Measurements from ENCODE around the gene TTLL11. TPM values are rescaled to one million over a fixed set of nuclear protein-coding genes. Genes with fewer than 3 reads are reported as not detected.

The TTLL11 gene
- total RNA-seq, 1 experiment from 2014 or later = 7.0 TPM

DNA sequence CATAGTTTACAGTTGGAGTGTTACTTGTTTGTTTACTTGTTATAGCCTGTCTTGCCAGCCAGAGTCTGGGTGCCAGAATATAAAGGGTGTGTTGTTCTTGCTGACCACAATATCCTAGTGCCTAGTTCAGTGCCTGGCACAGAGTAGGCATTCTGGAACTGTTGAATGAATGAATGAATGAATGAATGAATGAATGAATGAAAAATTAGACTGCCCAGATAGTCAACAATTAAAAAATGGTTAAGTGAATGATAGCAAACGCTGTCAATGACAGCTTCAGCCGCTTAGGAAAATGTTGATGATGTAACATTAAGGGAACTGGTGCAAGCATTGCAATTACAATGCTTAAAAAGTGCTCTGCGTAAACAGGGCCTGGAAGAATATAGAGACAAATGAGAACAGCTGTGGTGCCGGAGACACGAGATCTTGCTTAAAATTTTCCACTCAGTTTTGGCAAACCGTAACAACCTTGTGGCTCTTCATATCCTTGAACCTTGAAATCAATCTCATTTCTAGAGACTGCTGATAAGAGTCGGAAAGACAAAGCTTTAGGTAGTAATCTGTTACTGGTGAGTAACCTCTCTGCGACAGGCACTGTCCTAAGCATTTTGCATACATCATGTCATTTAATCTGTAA lies 4.7 kb upstream of the TTLL11 start:
- Histone ChIP-seq H3K36me3 (ENCODE audit: low read depth, low read length) (no peaks in the 10 kb centered on the region), H3K9me3 (ENCODE audit: low read length) (no peaks in the 10 kb centered on the region), H3K27me3 (ENCODE audit: low read length) (peaks cover 12% of the 10 kb centered on the region; the same call in 1 of the 2 replicates), H3K4me2 (ENCODE audit: low read length) (no peak overlapping the region), H3K9ac (ENCODE audit: low read length) (no peak overlapping the region), H3K4me1 (ENCODE audit: insufficient read depth, low read length) (0 out of 2 replicates have a peak, but pooled peaks cover 3% of the 10 kb centered on the region), H3K4me3 (ENCODE audit: low read length) (no peak overlapping the region), H4K20me1 (ENCODE audit: low read length) (no peaks in the 10 kb centered on the region), H3F3A (ENCODE audit: low read length, unreplicated experiment) (no peaks in the 10 kb centered on the region), H3K79me2 (ENCODE audit: low read length) (no peaks in the 10 kb centered on the region), H2AFZ (ENCODE audit: low read length) (no peak overlapping the region), H3K9me2 (replicated peaks; ENCODE audit: low read length) (no peaks in the 10 kb centered on the region), H3K27ac (ENCODE audit: low read length) (no peak overlapping the region)
- no peak for TF ChIP-seq EZH2 (IDR thresholded peaks at IDR 0.05; ENCODE audit: low read length, unreplicated experiment)
- intact Hi-C loops (cut with micrococcal nuclease) = loop anchor here (2.0 to 5.0 kb wide), 2 partner anchors 355 to 713 kb away; no protein-coding TSS in a partner anchor
- ChIA-PET CTCF (interaction anchor here (0.6 to 3.1 kb wide), 3 partner anchors 27 to 252 kb away, joined by 3 to 33 read pairs (median 3); no protein-coding TSS in a partner anchor), POLR2A (ENCODE audit: unreplicated experiment) (no interaction called here)
- ATAC-seq = no peak
- BruUV-seq (replicated peaks) = no TSS peak
- DNase-seq = no peak

DNA sequence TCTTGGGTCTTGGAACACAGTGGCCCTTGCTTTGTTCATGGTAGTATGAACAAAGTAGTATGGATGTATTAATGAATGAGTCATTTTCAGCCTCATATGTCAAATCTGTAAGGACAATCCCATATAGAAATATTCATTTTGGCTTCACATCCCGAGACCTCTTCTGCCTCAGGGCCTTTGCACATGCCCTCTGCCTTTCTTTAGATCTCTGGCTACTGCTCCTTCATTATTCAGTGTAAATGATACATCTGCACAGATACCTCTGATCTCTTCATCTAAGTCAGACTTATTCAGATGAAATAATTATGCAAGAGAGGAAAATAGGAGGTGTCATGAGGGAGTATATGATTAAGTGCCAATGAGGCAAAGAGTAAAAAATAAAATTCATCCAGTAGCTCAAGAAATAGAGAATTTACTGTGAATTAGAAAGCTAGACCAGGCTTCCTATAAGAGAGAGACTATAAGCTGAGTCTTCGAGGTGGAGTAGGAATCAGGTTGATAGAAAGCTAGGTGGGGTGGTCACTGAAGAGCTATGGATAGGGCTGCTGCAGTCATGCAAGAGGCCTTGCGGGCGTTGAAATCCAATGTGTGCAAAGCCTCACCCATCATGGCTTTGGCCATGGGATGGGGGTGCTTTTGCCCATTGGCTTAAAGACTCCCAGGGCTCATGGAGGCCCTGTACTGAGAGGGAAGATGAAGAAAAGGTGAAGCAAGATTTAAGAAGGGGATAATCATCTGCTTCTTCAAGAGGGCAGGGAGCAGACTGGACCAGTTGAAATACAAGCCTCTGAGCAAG lies 3.7 kb upstream of the TTLL11 start:
- Histone ChIP-seq H3K9ac (ENCODE audit: low read length) (no peak overlapping the region), H3K4me3 (ENCODE audit: low read length) (no peak overlapping the region), H3K27me3 (ENCODE audit: low read length) (peaks cover 12% of the 10 kb centered on the region; the same call in 1 of the 2 replicates), H3K36me3 (ENCODE audit: low read depth, low read length) (no peaks in the 10 kb centered on the region), H4K20me1 (ENCODE audit: low read length) (no peaks in the 10 kb centered on the region), H3K4me2 (ENCODE audit: low read length) (no peak overlapping the region), H3F3A (ENCODE audit: low read length, unreplicated experiment) (no peaks in the 10 kb centered on the region), H3K79me2 (ENCODE audit: low read length) (peaks cover 9% of the 10 kb centered on the region), H3K9me3 (ENCODE audit: low read length) (no peaks in the 10 kb centered on the region), H3K4me1 (ENCODE audit: insufficient read depth, low read length) (peaks cover 3% of the 10 kb centered on the region; the same call in 1 of the 2 replicates), H2AFZ (ENCODE audit: low read length) (no peak overlapping the region), H3K27ac (ENCODE audit: low read length) (no peak overlapping the region), H3K9me2 (replicated peaks; ENCODE audit: low read length) (no peaks in the 10 kb centered on the region)
- ATAC-seq (no peak), DNase-seq (no peak)
- ChIA-PET CTCF (interaction anchor here (0.6 to 3.1 kb wide), 2 partner anchors 46 to 253 kb away, joined by 3 to 33 read pairs; no protein-coding TSS in a partner anchor), POLR2A (ENCODE audit: unreplicated experiment) (no interaction called here)
- no TSS peak for BruUV-seq (replicated peaks)
- intact Hi-C loops (cut with micrococcal nuclease) = loop anchor here (5.0 kb wide), 1 partner anchor 355 kb away; no protein-coding TSS in a partner anchor
- TF ChIP-seq EZH2phosphoT487 (IDR thresholded peaks at IDR 0.05; ENCODE audit: borderline replicate concordance, low read length) (no peak), EZH2 (IDR thresholded peaks at IDR 0.05; ENCODE audit: low read length, unreplicated experiment) (no peak)
- TF ChIP-seq, protein P1, sequence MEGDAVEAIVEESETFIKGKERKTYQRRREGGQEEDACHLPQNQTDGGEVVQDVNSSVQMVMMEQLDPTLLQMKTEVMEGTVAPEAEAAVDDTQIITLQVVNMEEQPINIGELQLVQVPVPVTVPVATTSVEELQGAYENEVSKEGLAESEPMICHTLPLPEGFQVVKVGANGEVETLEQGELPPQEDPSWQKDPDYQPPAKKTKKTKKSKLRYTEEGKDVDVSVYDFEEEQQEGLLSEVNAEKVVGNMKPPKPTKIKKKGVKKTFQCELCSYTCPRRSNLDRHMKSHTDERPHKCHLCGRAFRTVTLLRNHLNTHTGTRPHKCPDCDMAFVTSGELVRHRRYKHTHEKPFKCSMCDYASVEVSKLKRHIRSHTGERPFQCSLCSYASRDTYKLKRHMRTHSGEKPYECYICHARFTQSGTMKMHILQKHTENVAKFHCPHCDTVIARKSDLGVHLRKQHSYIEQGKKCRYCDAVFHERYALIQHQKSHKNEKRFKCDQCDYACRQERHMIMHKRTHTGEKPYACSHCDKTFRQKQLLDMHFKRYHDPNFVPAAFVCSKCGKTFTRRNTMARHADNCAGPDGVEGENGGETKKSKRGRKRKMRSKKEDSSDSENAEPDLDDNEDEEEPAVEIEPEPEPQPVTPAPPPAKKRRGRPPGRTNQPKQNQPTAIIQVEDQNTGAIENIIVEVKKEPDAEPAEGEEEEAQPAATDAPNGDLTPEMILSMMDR (conservative IDR thresholded peaks at IDR 0.05; ENCODE audit: low read depth, low read length) = no peak

DNA sequence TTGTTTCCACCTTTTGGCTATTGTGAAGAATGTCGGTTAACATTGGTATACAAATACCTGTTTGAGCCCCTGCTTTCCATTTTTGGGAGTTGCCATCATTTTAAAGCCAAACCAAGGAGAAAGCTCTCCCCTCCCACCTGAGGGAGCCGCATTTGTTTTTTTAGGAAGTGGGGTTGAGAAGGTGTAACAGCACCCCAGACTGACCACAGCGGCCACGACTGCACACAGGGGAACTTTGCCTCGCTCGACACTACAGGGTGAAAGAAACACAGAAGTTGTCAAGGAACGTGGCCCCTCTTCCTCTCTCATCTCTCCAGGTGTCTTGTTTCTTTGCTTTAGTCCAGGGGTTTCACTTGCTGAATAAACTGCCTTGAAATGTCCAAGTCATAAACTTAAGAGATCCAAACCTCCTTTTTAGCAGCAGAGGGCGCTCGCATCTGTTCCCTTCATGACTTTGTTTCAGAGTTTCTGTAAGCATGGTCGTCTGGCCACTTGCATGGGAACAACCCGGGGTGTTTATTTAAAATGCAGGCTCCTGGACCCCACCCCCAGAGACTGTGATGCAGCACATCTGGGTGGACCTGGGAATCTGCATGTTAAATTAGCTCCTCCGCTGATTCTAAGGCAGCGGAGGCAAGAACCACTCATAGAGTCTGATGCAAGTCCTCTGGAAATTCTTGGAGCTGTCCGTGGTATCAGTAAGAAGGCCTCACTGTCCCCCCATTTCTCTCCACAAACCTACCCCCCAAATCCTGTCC lies 2.1 kb upstream of the TTLL11 start:
- Histone ChIP-seq H3K4me3 (ENCODE audit: low read length) (peak overlapping the region; percentile 22; the same call in 1 of the 2 replicates), H3K79me2 (ENCODE audit: low read length) (peaks cover 24% of the 10 kb centered on the region), H3K4me1 (ENCODE audit: insufficient read depth, low read length) (peaks cover 3% of the 10 kb centered on the region; the same call in 1 of the 2 replicates), H3K27me3 (ENCODE audit: low read length) (peaks cover 12% of the 10 kb centered on the region; the same call in 1 of the 2 replicates), H3K9ac (ENCODE audit: low read length) (no peak overlapping the region), H3K27ac (ENCODE audit: low read length) (no peak overlapping the region), H3K4me2 (ENCODE audit: low read length) (peak overlapping the region; percentile 40), H3K9me3 (ENCODE audit: low read length) (no peaks in the 10 kb centered on the region), H3F3A (ENCODE audit: low read length, unreplicated experiment) (no peaks in the 10 kb centered on the region), H3K36me3 (ENCODE audit: low read depth, low read length) (no peaks in the 10 kb centered on the region), H4K20me1 (ENCODE audit: low read length) (no peaks in the 10 kb centered on the region), H3K9me2 (replicated peaks; ENCODE audit: low read length) (no peaks in the 10 kb centered on the region), H2AFZ (ENCODE audit: low read length) (no peak overlapping the region)
- ChIA-PET POLR2A (ENCODE audit: unreplicated experiment) (no interaction called here), CTCF (interaction anchor here (1.0 kb wide), 1 partner anchor 256 kb away, joined by 3 read pairs; no protein-coding TSS in a partner anchor)
- BruUV-seq (replicated peaks) = no TSS peak
- DNase-seq (peak; percentile 65), ATAC-seq (no peak)
- TF ChIP-seq, protein P1 (conservative IDR thresholded peaks at IDR 0.05; ENCODE audit: low read depth, low read length) = peak; percentile 73
- TF ChIP-seq EZH2 (IDR thresholded peaks at IDR 0.05; ENCODE audit: low read length, unreplicated experiment) (no peak), EZH2phosphoT487 (IDR thresholded peaks at IDR 0.05; ENCODE audit: borderline replicate concordance, low read length) (no peak)
- intact Hi-C loops (cut with micrococcal nuclease) = loop anchor here (5.0 kb wide), 1 partner anchor 357 kb away; no protein-coding TSS in a partner anchor
